ENCODE measurements around the gene ATP6V0A4. TPM values are rescaled to one million over a fixed set of nuclear protein-coding genes. Genes with fewer than 3 reads are reported as not detected.
"Not testable (repeated sequence)": the region's sequence is repeated elsewhere in the genome, so short reads cannot be mapped to it uniquely, and the experiment has no call there.

ATP6V0A4 gene
- total RNA-seq, 1 donor from 2014 or later: not detected

- no peak overlapping the region for H3K4me3 Mint-ChIP-seq
- intact Hi-C loops (cut with micrococcal nuclease): loop anchor here (5.0 kb wide), 2 partner anchors 273 to 733 kb away; partner anchors contain the start of genes CREB3L2 and TRIM24
- TF ChIP-seq, protein P1, sequence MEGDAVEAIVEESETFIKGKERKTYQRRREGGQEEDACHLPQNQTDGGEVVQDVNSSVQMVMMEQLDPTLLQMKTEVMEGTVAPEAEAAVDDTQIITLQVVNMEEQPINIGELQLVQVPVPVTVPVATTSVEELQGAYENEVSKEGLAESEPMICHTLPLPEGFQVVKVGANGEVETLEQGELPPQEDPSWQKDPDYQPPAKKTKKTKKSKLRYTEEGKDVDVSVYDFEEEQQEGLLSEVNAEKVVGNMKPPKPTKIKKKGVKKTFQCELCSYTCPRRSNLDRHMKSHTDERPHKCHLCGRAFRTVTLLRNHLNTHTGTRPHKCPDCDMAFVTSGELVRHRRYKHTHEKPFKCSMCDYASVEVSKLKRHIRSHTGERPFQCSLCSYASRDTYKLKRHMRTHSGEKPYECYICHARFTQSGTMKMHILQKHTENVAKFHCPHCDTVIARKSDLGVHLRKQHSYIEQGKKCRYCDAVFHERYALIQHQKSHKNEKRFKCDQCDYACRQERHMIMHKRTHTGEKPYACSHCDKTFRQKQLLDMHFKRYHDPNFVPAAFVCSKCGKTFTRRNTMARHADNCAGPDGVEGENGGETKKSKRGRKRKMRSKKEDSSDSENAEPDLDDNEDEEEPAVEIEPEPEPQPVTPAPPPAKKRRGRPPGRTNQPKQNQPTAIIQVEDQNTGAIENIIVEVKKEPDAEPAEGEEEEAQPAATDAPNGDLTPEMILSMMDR (IDR thresholded peaks at IDR 0.05): no peak
- H3K27ac Mint-ChIP-seq: no peak overlapping the region
- ChIA-PET CTCF (no interaction called here), POLR2A (no interaction called here)
- ATAC-seq (ENCODE audit: low read depth) (no peak), DNase-seq (no peak)
- peaks cover 2% of the 10 kb centered on the region for H3K9me3 Mint-ChIP-seq
- H3K27me3 Mint-ChIP-seq: peaks cover 4% of the 10 kb centered on the region
- H3K36me3 Mint-ChIP-seq (ENCODE audit: low read depth): no peaks in the 10 kb centered on the region
- no peaks in the 10 kb centered on the region for H3K4me1 Mint-ChIP-seq
Observed at GRCh38 chr7:138735399-138735798, 62.6 kb downstream of the ATP6V0A4 start.

- H3K27me3 Mint-ChIP-seq; H3K27ac Mint-ChIP-seq; intact Hi-C loops (cut with micrococcal nuclease); H3K4me3 Mint-ChIP-seq; ATAC-seq (ENCODE audit: low read depth); DNase-seq; CTCF ChIA-PET; H3K9me3 Mint-ChIP-seq; H3K4me1 Mint-ChIP-seq; H3K36me3 Mint-ChIP-seq (ENCODE audit: low read depth); POLR2A ChIA-PET: not testable (repeated sequence)
Observed at GRCh38 chr7:138731733-138732132, 66.3 kb downstream of the ATP6V0A4 start.

DNA sequence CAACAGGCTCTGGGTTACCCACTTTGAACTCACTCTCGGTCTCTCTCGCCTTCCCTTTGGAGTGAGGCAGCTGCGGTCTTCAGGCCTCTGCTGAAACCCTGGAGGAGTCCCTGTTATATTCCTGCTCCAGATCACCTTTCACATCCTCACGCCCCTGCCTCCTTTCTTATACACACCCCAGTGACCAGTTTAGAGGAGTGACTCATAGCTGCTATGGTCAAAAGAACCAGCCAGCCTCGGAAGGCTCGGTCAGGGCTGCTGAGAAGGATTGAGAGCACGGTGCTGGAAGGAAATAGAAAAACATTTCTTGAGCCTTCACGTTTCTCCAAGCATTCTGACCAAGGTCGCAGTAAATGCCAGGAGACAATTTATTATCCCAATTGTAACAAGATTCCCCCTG is 68.6 kb downstream of the ATP6V0A4 start:
- DNase-seq (no peak), ATAC-seq (ENCODE audit: low read depth) (no peak)
- ChIA-PET POLR2A (no interaction called here), CTCF (no interaction called here)
- Mint-ChIP-seq H3K4me1 (no peaks in the 10 kb centered on the region), H3K27ac (no peak overlapping the region), H3K27me3 (no peaks in the 10 kb centered on the region), H3K36me3 (ENCODE audit: low read depth) (no peaks in the 10 kb centered on the region), H3K4me3 (no peak overlapping the region), H3K9me3 (no peaks in the 10 kb centered on the region)
- intact Hi-C loops (cut with micrococcal nuclease): no loop called here
- TF ChIP-seq, protein P1 (IDR thresholded peaks at IDR 0.05): no peak

DNA sequence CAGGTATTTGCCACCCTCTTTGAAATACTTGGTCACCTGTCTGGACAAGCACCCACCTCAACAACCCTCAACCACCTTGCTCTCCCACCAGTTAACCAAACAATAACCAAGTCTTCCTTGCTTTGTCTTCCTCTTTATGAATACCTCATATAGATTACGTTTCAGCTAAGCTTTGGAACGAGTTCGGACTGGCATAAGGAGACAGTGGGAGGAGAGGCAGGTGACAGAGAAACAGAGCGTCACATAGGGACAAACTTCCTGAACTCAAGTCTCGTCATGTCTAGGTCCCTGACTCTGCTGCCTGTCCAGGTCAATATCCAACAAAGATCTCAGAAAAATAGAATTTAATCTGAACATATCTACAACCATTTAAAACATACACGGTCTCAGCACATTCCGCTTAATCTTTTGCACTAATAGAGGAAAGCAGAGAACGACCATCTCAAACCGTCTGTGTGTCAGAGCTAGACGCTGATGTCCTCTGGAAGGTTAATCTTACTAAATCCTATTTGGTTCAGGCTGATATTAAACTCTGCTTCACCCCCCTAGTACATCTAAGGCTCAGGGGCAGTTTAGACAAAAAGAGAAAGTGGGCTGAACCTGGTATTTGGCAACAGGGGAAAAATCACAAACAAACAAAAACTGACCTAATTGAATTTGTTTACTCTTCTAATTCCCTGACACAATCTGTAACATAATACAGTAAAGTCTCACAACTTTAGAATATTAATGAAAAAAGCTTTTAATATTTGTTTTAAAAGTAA is 70.5 kb downstream of the ATP6V0A4 start:
- H3K36me3 Mint-ChIP-seq (ENCODE audit: low read depth): no peaks in the 10 kb centered on the region
- no peaks in the 10 kb centered on the region for H3K9me3 Mint-ChIP-seq
- ChIA-PET CTCF (no interaction called here), POLR2A (no interaction called here)
- H3K4me1 Mint-ChIP-seq: no peaks in the 10 kb centered on the region
- H3K27ac Mint-ChIP-seq: no peak overlapping the region
- no peak for DNase-seq
- TF ChIP-seq, protein P1 (IDR thresholded peaks at IDR 0.05): no peak
- no peak for ATAC-seq (ENCODE audit: low read depth)
- no peaks in the 10 kb centered on the region for H3K27me3 Mint-ChIP-seq
- H3K4me3 Mint-ChIP-seq: no peak overlapping the region
- intact Hi-C loops (cut with micrococcal nuclease): no loop called here

GRCh38 chr7:138726288-138726687 is 71.7 kb downstream of the ATP6V0A4 start:
- Mint-ChIP-seq H3K4me1 (no peaks in the 10 kb centered on the region), H3K27me3 (no peaks in the 10 kb centered on the region), H3K9me3 (no peaks in the 10 kb centered on the region), H3K27ac (no peak overlapping the region), H3K36me3 (ENCODE audit: low read depth) (no peaks in the 10 kb centered on the region), H3K4me3 (no peak overlapping the region)
- no peak for DNase-seq
- CTCF ChIA-PET: no interaction called here
- TF ChIP-seq, protein P1 (IDR thresholded peaks at IDR 0.05): no peak
- intact Hi-C loops (cut with micrococcal nuclease): no loop called here
- ATAC-seq (ENCODE audit: low read depth): no peak
- POLR2A ChIA-PET: no interaction called here

GRCh38 chr7:138720286-138720685 is 77.7 kb downstream of the ATP6V0A4 start:
- TF ChIP-seq, protein P1 (IDR thresholded peaks at IDR 0.05): no peak
- no peaks in the 10 kb centered on the region for H3K36me3 Mint-ChIP-seq (ENCODE audit: low read depth)
- H3K4me1 Mint-ChIP-seq: peaks cover 5% of the 10 kb centered on the region
- DNase-seq: no peak
- no peak overlapping the region for H3K27ac Mint-ChIP-seq
- intact Hi-C loops (cut with micrococcal nuclease): no loop called here
- ATAC-seq (ENCODE audit: low read depth): no peak
- CTCF ChIA-PET: no interaction called here
- POLR2A ChIA-PET: no interaction called here
- H3K9me3 Mint-ChIP-seq: no peaks in the 10 kb centered on the region
- peaks cover 15% of the 10 kb centered on the region for H3K27me3 Mint-ChIP-seq
- H3K4me3 Mint-ChIP-seq: no peak overlapping the region
